ENCODE results near the gene CTRB1.
"Not testable (repeated sequence)": the region's sequence is repeated elsewhere in the genome, so short reads cannot be mapped to it uniquely, and the experiment has no call there.

The CTRB1 gene

GRCh38 chr16:75257886-75258806 lies 39.4 kb downstream of the CTRB1 start:
- no peak for DNase-seq

GRCh38 chr16:75258807-75259141 lies 40.0 kb downstream of the CTRB1 start:
- DNase-seq: no peak

DNA sequence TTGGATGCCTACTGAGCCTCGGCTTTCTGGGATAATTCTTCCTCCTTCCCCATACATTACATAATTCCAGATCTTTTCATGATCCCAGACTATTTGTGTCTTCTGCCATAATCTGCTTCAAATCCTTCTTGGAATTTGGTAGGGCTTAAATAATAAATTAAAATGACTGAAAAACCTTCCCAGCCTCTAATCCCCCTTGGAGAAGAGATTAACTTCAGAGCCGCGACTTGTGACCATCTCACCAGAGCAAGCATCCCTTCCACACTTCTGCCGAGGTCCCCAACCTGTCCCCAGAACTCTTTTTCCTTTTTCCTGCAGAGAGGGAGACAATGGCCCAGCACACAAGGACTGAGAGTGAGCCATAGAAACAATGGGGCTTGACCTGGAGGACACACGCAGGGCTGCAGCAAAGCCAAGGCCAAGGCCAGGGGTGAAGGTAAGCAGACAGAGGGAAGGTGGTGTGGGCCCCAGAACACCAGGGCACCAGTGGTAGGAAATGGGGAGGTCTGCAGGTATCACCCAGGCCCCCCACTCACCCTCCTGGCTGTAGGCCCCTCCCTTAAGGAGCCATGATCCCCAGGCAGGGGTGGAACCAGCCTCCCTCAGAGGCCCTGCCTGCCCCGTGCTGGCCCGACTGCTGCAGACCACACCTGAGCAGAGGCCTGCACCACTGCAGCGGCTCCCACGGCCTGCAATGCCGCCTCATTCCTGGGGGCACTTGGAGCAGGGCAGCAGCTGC lies 42.2 kb downstream of the CTRB1 start:
- DNase-seq: no peak

GRCh38 chr16:75261590-75262078 lies 42.8 kb downstream of the CTRB1 start:
- DNase-seq: no peak

DNA sequence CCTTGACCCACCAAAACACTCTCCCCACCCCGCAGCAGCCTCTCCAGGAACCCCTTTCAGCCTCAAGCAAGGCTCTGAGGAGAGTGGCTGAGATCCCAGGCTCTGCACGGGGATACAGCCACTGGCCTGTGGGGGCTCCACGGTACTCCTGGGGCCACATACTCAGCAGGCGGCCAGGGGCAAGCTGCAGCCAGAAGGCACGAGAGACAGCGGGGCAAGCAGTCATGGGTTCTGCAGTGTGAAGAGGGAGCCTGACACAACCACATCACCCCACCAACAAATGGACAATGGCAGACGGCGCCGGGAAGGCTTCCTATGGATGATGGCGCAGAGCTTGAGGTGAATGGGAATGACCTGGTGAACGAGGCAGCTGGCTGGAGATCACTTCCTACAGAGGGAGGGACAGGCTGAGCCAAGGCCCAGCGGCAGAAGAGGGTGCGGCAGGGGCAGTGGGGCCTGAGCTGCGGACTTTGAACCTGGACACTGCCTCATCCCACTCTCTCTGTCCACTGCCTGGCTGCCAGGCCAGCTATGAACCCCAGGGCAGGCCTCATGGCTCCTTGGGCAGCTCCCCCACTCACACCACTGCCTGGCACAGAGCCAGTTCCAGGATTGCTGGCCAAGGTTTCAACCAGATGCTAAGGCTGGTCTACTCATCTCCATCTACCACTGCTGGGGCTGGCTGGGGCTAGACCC lies 43.5 kb downstream of the CTRB1 start:
- no peak for DNase-seq

DNA sequence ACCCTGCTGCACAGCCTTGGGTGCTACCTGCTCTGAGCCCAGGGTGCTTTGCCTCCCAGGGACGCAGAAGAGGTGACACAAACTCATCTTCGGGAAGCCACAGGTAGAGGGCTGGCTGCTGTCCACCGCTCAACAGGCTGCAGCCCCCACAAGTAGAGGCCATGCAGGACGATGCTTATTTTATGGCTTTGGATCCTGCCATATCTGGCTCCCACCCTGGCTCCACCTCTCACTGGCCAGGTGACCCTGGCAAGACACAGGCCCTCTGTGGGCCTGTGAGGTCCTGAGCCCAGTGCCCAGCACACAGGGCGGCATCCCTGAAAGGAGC lies 44.0 kb downstream of the CTRB1 start:
- DNase-seq: no peak

DNA sequence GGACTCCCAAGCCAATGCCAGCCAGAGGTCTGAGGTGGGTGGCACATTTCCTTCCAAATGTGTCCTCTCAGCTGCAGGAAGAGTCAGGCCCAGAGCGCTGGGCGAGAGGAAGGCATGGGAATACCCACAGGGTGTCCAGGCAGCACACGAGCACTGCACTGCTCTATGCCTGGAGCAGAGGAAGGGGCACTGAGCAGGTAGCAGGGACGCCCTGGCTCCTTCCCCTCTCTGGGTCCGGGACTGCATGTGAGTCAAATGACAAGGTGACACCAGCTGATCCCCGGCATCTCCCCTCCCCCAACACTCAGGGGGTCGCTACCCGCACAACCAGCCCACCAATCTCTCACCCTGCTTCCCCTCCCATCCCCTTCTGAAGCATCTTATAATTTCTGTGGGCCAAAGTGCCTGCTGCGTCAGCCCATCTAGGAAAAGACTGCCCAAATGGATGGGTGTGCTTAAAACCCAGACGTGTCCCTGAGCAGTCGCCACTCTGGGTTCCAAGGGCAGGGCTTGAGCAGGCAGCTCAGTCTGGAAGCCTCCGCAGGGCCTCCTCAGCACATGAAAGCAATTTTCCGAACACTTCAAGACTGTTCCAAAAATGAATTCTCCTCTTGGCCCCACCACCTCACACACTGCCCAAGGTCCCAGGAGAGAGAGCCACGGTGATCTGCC lies 44.6 kb downstream of the CTRB1 start:
- DNase-seq: no peak

- DNase-seq: no peak
These were observed 45.2 kb downstream of the CTRB1 start for GRCh38 chr16:75263963-75264445.

- DNase-seq: no peak
These were observed 45.7 kb downstream of the CTRB1 start for GRCh38 chr16:75264457-75264998.

- DNase-seq: no peak
These were observed 46.5 kb downstream of the CTRB1 start for GRCh38 chr16:75264999-75265910.

DNA sequence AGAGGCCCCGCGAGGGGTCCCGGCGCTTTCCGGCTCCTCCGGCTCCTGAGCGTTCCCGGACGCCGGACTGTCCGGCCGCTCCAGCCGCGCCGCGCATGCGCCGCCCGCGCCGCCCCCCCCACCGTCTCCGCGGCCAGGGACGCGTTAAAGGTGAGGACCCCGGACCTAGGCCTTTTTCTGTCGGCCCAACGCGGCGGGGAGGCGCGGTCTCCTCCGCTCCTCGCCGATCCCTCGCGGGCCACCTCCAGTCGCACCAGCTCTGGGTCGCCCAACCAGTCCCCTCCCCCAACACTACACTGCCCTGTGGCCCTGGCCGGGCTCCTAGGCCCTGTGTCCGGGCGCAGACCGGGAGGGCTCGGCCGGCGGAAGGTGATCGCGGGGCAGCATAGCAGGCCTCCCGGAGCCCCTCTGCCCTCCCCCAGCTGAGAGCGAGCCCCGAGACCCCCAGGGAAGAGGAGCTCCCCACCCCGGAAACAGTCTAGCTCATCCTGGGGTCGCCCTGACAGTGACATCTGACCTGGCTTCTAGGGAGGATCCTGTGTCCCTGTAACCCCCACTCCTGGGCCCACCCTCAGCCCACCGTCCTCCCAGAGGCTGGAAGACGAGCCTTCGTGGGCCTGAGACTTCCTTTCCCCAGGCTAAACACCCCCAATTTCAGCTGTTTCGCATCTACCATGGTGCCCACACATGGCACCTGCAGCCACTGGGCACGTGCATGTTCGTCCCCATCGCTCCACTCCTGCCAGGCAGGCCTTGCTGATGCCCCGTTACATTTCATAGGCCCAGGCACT lies 47.3 kb downstream of the CTRB1 start:
- no peak for DNase-seq

- DNase-seq: no peak
These were observed 48.2 kb downstream of the CTRB1 start for GRCh38 chr16:75266738-75267630.

DNA sequence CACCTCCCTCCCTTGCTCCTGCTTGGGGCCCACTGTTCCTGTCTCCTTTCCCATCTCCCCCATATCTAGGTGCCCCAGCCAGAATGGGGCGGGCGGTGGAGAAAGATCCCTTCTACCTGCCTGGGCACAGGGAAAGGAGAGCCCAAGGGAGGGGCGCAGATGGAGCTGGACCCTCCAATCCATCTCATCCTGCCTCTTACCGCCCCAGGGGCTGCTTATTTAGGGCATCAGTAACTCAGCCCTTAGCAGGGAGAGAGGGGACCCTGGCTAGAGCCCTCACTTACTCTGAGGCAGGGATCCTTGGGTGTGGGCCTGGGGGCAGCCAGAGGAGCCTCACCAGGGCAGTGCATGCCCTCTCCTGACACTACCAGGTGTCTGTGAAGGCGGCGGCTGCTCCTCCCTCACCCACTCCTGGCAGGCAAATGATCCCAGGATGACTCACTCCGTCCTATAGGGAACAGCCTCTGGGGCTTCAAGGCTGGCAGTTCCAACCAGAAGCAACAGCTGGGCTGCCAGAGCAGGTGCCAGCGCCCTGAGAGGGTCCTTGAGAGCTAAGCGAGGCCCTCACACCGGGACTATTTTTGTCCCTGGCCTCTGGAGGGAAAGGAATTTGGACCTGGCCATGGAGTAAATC lies 49.0 kb downstream of the CTRB1 start:
- peak; percentile 83 for DNase-seq

GRCh38 chr16:75269358-75269757 lies 50.6 kb downstream of the CTRB1 start:
- DNase-seq: not testable (repeated sequence)

- no peak for DNase-seq
These were observed 52.8 kb downstream of the CTRB1 start for GRCh38 chr16:75271441-75272096.

GRCh38 chr16:75272097-75272551 lies 53.3 kb downstream of the CTRB1 start:
- DNase-seq: no peak

DNA sequence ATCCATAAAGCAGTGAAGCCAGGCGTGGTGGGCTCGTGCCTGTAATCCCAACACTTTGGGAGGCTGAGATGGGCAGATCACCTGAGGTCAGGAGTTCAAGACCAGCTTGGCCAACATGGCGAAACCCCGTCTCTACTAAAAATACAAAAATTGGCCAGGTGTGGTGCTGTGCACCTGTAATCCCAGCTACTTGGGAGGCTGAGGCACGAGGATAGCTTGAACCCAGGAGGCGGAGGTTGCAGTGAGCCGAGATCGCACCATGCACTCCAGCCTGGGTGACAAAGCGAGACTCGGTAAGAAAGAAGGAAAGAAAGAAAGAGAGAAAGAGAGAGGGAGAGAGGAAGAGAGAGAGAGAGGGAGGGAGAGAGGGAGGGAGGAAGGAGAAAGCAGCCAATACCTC lies 53.8 kb downstream of the CTRB1 start:
- DNase-seq: not testable (repeated sequence)
